ENCODE results near the gene KAZN.

Gene KAZN

DNA sequence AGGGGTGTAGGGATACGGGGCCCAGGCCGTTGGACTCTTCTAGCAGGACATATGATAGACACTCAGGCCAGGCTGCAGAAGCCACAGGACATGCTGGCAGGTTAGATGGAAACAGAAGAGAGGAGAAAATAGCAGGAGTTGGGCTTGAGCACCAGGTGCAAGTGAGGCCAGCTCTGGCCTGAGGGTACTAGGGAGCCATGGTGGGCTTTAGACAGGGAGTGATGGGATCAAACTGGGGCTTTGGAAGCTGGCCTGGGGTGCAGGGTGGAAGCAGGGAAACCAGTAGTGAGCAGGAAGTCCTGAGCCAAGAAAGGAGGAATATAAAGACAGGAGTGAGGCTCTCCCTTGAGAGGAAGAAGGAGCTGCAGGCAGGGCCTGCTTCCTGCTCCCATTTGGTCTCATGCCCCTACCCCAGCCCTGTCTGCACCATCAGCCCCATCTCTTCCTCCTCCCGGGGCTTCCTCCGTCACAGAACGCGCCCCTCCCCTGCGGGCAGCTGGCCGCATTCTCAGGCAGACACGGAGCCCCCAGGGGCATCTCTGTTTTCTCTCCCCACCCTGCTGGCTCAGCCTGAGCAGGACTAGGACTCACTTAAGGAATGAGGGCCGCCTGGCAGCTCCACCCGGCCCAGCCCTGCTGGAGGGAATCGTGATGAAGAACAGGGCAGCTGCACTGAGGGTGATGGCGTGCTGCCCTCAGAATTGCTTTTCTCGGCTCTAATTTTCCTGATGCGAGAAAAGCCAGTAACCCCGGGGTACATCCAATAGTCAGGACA, 389.5 kb downstream of the KAZN start:
- no peak for DNase-seq (ENCODE audit: low read depth)

DNA sequence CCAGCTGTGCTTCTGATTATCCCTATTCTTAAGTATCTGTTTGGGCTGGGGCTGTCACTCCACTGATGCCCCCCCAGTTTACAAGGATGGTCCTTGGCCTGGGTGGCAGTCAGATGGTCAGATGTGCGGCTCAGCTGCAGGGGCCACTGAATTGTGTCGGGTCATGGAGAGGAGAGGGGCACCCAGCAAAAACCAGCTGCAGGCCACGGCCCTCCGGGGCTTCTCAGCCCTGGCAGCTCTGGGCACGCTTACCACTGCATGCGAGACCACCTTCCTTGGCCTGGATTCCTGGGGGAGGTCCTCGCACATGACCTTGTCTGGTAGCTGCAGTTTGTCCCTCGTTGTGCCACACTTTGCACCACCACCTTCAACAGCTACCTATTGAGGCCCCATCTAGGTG, 390.2 kb downstream of the KAZN start:
- no peak for DNase-seq (ENCODE audit: low read depth)

DNA sequence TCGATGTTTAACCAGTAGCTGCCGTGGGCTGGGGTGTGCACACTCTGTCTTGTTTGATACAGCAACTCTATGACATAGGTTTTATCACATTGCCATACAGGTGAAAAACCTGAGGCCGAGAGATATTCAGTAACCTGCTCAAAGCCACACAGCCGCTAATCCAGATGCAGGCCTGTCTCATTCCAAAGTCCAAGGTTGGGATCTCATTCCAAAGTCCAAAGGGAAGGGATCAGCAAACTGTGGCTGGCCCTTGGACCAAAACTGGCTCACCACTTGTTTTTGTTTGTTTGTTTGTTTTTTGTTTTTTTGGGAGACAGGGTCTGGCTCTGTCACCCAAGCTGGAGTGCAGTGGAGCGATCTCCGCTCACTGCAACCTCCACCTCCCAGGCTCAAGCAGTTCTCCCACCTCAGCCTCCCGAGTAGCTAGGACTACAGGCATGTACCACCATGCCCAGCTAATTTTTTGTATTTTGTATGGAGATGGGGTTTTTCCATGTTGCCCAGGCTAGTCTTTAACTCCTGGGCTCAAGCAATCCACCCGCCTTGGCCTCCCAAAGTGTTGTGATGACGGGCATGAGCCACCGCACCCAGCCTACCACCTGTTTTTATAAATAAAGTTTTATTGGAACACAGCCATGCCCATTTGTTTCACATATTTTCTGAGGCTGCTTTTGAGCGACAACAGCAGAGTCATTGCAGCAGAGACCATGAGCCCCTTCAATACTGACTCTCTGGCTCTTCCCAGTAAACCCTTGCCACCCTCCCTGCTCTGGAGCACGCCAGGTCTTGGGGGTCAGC, 391.6 kb downstream of the KAZN start:
- no peak for DNase-seq (ENCODE audit: low read depth)

DNA sequence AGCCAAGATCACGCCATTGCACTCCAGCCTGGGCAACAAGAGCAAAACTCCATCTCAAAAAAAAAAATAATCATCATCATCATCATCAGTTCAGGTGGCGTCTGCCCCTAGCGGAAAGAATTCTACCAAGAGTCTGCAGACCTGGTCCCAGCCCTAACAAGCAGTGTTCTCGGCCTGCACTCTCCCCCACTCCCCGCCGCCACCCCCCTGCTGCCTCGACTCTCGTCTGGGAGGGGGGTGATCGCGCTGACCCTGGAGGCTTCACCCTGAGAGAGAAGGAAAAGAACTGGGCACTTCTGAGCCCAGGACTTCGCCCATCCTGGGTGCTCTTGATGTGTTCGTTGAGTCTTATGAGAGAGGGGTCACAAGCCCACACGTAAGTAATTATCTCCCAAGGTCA, 394.9 kb downstream of the KAZN start:
- no peak for DNase-seq (ENCODE audit: low read depth)

DNA sequence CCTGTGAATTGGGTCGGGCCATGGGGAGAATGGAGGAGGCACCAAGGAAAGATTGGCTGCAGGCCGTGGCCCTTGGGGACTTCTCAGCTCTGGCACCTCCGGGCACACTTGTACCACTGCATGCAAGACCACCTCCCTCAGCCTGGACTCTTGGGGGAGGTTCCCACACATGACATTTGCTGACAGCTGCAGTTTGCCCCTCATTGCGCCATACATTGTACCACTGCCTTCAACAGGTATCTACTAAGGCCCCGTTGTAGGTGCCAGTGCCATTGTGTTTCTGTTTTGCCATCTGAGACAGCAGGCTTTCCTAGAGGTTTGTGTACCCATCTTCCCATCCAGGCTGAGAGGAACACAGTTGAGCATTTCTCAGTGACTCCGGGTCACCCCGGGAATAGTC, 395.7 kb downstream of the KAZN start:
- DNase-seq (ENCODE audit: low read depth), result no peak

DNA sequence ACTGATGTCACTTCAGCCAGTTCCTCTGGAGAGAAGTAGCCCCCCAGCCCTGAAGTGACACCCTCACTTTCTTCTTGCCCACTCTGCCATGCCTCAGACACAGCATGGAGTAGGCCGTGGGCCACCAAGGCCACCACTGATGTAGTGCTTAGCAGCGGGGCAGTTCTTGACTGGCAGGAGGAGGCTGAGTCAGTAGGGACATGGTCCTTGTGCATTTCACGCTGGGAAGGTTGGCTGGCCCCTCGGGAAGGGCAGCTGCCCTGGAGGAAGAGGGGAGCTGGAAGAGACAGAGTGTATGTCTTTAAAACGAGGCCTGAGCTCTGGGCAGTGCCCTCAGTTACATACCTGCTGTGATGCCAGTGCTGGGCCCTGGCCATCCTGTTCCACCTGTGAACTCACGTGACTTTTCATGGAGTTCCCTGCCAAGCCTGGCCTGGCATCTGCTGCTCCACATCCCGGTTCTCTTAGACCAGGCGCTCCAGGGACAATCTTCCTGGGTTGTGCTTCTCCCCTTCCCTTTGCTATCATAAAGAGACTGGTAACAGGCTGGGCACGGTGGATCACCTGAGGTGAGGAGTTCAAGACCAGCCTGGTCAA, 396.5 kb downstream of the KAZN start:
- DNase-seq (ENCODE audit: low read depth), result no peak

DNA sequence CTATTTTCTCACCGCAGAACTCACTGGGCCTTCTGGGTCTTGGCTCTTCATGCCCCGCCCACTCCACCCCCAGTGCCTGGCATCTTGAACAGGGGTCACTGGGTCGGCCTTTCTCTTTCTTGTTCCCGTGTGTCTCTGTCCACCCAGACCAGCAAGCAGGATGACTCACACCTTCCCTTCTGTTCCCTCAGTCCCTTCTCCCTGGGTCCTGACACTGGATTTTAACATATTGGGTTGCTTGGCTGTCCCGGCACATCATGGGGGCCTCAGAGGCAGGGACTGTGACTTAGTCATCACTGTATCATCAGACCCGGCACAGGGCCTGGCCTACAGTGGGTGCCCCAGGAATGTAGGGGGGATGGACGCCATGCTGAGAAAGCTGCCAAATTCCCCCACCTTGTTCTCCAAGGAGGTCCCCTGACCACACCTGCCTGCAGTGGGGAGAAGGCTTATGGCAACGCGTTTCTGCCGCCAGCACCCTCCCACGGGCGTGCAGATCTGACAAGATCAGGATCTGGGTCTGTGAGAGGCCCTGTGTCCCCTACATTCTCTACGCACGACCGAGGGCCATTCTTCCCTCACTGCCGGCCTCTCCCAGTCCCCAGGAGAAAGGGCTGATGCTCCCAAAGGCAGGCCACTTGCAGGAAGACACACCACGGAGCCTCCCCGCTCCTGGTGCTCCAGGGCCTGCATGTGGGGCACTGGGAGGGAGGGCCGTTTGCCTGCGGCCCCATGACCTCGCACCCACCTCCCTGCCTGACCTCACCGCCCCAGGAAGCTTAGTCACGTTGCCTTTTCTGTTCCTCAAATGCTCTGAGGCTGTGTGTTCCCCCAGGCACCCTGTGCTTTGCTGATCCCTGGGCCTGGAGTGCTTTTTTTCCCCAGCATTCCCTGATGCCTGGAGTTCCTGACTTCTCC, 397.9 kb downstream of the KAZN start:
- no peak for DNase-seq (ENCODE audit: low read depth)

DNA sequence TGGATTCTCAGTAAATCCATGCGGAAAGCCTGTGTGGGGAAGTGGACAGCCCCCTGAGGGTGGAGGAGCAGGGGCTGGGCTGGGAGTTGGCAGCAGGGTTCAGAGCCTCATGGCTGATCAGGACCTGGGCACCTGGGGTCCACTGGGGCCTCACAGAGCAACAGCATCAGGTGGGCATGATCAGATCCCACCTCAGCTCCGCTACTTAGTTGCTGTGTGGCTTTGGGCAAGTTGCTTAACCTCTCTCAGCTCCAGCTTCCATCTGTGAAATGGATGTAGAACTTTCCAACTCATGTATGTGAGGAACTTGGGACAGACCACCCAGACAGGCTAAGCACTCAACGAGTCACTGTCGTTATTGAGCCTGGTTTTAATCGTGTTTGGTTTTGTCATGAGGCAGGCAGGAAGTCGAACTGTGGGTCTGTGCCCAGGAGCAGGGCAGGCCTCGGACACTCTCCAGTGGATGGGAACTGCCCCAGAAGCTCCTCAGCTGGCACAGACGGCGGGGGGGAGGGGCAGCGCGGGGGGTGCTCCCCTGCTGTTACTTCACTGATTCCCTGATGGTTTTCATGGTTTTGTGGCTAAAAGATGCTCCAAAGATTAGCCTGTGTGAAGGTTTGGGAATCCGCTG, 399.3 kb downstream of the KAZN start:
- DNase-seq (ENCODE audit: low read depth), result no peak

DNA sequence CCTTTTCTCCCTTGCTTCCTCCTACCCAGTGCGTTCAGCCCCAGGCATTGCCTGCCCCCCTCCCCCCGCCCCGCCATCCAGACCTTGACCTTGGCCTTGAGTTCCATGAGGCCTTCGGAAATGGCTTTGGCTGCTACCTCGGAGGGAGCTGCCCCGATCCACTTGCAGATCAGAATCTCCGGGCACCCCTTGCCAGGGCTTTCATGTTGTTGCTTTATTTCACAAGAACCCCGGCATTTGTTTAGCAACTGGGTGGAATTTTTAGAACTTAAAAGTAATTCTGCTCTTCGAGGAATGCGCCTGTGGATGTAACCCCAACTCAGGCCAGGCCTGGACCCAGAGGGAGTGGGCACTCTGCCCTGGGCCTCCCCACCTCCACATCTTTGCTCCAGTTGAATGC, 401.0 kb downstream of the KAZN start:
- no peak for DNase-seq (ENCODE audit: low read depth)

DNA sequence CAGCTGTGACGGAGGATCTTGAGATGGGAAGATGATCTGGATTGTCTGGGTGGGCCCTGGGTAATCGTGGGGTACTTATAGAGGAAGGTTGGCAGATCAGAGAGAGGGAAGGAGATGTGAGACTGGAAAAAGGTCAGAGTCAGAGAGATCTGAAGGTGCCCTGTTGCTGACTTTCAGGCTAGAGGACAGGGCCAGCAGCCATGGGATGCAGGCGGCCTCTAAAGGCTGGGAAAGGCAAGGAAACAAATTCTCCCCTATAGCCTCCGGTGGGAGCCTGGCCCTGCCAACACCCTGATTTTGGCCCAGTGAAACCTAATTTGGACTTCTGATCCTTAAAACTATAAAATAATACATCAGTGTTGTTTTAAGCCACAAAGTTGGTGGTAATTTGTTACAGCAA, 401.5 kb downstream of the KAZN start:
- DNase-seq (ENCODE audit: low read depth), result no peak

DNA sequence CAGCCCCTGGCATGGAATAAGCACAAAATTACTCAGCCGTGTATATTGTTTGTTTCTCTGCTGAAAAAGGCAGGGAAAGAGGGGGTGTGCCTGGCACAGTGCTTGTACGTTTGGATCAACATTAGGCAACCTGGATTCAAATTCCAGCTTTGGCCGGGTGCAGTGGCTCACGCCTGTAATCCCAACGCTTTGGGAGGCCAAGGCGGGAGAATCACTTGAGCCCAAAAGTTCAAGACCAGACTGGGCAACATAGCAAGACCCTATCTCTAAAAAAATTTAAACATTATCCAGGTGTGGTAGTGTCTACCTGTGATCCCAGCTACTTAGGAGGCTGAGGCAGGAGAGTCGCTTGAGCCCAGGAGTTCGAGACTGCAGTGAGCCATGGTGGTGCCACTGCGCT, 402.2 kb downstream of the KAZN start:
- no peak for DNase-seq (ENCODE audit: low read depth)

DNA sequence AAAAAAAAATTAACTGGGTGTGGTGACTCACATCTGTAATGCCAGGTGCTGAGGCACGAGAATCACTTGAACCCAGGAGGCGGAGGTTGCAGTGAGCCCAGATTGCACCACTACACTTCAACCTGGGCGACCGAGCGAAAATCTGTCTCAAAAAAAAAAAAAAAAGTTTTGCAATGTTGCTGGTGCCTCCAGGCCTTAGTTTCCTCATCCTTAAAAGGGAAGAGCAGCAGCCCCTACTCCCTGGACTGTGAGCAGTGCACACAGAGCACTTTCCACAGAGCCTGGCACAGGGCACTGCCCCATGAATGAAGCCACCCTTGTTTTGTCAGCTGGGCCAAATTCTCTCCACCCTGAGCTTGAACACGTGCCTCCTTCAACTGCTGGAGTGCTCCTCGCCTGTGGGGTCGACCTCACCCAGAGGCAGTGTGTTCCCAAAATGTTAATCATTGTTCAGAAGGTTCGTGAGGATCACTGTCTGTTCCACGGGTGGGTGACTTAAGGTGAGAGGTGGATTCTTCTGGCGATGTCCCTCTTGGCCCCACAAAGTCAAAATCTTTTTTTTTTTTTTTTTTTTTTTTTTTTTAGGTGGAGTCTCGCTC, 402.9 kb downstream of the KAZN start:
- DNase-seq (ENCODE audit: low read depth), result no peak

DNA sequence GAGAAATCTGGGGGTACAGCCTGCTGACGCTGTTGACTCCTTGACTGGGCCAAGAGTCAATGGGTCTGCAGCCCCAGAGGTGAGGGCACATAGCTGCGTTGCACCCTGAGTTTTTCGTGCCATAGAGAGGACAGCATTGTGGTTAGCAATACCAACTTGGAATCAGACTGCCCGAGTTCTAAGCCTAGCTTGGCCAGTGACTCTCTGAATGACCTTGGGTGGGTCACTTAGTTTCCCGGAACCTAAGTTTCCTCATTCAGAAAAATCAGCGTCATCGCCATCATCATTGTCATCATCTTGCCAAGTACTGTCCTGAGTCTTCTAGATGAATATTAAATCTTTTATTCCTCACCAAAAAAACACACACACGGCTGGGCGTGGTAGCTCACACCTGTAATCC, 403.8 kb downstream of the KAZN start:
- no peak for DNase-seq (ENCODE audit: low read depth)

DNA sequence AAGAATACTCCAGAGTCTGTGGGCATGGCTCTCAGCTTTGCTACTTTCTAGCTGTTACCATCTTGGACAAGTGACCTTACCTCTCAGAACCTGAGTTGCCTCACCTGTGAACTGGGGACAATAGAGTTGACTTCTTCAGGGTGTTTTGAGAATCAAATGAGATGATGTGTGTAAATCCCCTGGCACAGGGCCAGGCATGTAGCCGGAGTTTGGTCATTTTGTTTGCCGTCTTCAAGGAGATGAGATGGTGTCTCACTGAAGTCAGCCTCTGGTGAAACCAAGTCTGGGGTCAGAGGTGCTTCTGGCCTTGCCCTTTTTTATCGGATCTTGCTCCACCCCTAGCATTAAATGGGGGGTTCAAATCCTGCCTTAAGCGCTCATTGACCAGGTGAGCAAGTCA, 405.9 kb downstream of the KAZN start:
- no peak for DNase-seq (ENCODE audit: low read depth)

DNA sequence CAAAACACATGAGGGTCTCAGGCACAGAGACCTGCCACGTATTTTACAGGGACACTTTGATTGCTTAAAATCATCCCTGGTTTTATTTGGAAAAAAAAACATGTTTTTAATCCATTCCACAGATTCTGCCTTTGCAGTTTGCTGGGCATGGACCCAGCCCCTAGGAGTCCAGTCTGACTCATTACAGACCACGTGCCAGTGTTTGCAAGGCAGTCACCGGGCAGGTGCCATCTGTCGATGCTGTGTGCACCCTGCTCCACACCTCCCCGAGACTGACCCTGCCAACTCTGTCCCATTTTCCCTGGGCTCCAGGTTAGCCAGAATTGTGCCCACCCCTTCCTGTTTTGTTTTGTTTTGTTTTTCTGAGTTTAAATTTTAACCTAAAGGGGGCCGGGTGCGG, 406.6 kb downstream of the KAZN start:
- DNase-seq (ENCODE audit: low read depth), result no peak

DNA sequence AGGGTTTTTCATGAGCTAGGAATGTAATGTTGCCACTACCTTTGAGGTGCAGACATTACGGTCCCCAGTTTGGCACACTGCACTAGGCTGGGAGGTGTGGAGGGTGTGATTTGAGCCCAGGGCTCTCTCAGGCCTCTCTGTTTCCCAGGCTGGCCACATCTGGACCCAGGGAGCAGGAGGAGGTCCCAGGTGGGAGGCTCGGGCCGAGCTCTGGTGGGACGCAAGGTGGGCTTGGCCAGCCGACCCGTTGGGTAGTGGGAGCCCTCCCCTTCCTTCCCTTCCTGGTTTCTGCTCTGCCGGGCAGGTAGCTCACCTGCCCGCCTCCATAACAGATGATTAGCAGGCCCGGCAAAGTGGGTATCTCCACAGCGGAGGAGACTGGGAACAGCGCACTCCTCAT, 408.9 kb downstream of the KAZN start:
- DNase-seq (ENCODE audit: low read depth), result no peak

DNA sequence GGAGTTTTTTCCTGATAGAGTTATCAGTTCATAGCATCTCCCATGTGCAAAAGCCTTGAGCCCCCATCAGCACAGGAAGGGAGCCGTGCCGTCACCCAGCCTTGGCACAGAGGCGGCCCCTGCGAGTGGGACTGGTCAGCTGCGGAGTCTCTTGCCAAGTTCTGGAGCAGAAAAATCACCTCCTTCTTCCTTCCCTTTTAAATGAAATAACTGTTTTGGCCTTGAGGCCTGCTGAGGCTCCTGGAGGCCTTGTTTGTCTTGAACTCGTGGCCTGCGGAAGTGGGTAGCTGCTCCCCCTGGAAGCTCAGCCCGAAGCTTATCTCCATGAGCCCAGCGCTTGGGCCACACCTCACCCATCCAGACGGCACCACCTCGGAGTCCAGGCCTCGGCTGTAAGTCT, 409.4 kb downstream of the KAZN start:
- no peak for DNase-seq (ENCODE audit: low read depth)

DNA sequence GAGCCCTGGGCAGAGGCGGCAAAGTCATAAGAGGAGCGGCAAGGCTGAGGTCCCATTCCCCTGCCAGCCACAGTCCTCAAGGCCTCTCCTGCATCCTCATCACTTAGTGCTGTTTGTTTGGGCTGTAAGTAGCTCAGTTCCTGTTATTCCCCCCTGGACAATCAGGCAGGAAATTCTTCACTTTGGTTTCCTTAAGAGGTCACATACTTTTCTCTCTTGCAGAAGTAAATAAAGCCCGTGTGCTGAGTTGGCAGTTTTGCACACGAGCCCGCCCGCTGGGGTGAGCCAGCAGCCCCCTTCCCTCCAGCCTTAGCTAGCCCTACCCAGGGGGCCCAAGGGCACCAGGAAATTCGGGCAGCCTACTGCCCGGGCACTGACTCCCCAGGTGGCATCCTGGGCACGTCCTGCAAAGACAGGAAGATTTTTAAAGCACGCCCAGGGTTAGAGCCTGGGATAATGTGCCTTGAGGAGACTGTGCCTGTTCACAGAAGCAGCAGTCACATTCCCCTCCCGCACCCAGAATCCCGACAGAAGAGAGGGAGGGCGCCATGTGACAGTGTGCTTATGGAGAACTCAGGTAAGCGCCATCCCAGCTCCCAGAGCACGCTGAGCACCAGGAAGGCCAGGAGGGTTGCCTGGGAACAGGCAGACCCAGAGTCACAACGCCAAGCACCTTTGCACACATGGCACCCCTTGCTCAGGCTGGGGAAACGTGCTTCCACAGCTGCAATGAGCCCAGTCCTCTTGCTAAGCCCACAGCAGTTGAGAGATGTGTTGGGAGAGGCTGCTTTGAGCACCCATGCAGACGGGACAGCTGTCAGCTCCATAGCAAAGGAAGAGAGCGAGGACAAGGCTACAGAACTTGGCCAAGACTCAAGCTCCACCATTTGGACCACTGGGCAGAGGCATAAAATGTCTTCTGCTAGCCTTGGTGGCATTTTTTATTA, 410.6 kb downstream of the KAZN start:
- DNase-seq (ENCODE audit: low read depth), result no peak

DNA sequence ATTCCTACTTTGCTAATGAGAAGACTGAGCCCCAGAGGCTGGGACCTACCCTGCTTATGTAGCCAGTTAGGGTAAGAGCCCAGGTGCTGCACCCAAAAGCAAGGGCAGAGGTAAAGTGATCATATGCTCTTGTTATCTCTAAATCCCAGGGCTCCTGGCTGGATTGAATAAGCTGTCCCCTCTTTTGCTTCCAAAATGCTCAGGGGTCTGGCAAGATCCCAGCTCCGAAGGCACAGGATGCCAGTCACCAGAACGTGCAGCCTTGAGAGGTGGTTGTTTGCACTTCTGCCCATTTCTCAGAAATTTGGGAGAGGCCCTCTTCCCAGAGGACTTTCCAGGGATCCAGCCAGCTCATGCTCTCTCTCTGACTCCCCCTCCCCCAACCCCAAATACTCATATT, 412.7 kb downstream of the KAZN start:
- no peak for DNase-seq (ENCODE audit: low read depth)

DNA sequence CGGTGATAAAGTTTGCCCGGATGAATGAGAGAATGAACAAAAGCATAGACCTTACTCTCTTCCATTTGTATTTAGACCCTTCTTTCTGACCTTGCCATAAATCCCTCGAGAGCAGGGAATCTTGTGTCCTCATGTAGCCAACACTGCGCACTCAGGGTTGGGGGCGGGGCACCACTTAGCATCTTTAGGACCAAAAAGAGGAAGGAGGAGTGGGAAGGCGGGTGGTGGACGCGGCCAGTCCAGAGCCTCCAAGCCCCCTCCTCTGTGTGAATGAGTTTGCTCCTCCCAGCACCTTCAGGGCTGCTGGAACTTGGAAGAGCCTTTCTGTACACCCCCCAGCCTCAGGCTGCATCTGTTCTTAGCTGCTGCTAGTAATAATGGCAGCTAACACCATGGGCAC, 413.2 kb downstream of the KAZN start:
- no peak for DNase-seq (ENCODE audit: low read depth)
